AG09309 (cell line): ENCODE measurements around the gene NME9.

Experiments used
- DNase-seq: peaks from one replicate; pipeline ENCODE4 v3.0.0-alpha.2; 2010; ENCODE audit warnings: low read depth
- H3K4me3 ChIP-seq: 2 replicates; pipeline ENCODE4 v1.5.1; 2011; ENCODE audit warnings: mild to moderate bottlenecking, low read depth, low read length, moderate library complexity; ENCODE audit not compliant: control insufficient read depth
- TF ChIP-seq, protein P1 (sequence below): IDR thresholded peaks from 2 replicates; pipeline ENCODE4 v1.5.1; 2011; ENCODE audit warnings: mild to moderate bottlenecking, low read depth, low read length, inconsistent platforms; ENCODE audit not compliant: insufficient read depth, control insufficient read depth; ENCODE audit errors: missing control alignments

NME9 gene

DNA sequence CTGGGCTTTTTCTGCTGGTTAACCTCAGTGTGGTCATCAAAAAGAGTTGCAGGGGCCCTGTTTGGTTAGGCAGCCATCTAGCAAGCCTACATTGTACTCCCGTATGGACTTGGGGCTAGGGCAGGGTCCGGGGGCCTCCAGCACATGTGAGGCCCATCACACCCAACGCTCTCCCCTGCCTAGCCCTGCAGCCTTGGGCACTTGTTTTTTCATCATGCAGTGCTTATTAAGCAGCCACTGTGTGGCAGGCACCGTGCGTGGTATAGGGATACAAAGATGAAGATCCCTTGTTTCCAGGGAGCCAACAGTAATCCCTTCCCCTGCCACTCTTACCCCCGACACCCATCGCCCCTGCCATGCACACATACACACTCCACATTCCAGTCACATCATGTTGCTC, 32.9 kb upstream of the NME9 start:
- no peak for DNase-seq
- TF ChIP-seq, protein P1, sequence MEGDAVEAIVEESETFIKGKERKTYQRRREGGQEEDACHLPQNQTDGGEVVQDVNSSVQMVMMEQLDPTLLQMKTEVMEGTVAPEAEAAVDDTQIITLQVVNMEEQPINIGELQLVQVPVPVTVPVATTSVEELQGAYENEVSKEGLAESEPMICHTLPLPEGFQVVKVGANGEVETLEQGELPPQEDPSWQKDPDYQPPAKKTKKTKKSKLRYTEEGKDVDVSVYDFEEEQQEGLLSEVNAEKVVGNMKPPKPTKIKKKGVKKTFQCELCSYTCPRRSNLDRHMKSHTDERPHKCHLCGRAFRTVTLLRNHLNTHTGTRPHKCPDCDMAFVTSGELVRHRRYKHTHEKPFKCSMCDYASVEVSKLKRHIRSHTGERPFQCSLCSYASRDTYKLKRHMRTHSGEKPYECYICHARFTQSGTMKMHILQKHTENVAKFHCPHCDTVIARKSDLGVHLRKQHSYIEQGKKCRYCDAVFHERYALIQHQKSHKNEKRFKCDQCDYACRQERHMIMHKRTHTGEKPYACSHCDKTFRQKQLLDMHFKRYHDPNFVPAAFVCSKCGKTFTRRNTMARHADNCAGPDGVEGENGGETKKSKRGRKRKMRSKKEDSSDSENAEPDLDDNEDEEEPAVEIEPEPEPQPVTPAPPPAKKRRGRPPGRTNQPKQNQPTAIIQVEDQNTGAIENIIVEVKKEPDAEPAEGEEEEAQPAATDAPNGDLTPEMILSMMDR = no peak
- no peak overlapping the region for H3K4me3 ChIP-seq

DNA sequence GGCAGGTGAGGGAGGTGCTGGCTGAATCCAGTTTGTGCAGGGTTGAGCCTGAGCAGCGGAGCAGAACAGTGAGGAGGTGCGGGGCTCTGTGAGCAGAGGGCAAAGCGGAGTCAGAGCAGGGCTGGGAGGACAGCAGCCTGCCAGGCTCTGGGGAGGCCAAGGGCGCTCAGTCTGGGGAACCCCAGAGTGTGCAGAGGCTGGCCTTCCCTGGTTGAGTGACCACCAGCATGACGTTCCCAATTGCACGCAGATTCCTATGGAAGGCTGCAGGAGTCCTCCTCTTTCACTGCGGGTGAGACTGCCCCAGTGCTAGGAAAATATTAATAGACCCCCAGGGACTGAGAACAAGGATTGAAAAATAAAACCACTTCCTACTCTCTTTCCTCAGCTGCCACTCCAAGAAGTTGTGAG, 31.9 kb upstream of the NME9 start:
- no peak for DNase-seq
- TF ChIP-seq, protein P1 = no peak

DNA sequence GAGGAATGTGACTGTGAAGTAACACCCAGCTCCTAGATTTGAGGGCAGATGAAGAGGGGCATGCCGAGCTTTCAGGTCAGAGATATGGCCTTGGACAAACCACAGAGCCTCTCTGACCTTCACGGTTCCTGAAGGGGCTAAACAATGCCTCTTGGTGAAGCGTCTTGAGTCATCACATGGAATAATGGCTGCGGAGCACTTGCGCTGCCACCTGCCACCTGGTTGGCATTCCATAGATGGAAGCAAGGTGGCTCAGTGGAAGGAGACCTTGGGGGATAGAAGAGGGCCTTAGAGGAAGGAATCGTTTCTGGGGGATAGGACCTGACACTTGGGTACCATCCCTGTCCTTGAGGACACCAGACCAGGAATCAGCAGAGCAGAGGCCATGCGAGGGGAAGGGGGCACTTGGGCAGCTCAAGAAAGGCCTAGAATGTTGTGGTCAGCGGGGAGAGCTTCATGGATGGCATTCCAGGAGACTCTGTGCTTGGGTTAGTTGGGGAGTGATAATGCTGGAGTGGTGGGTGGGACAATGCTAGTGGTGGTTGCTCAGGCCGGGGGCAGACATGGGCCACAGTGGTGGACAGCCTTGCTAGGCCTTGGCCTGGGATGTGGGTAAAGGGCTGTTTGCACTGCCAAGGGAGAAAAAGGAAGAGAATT, 31.3 kb upstream of the NME9 start:
- DNase-seq = no peak
- TF ChIP-seq, protein P1 = no peak
- no peak overlapping the region for H3K4me3 ChIP-seq

More for the DNA sequence above, 31.9 kb upstream of the NME9 start:
- no peak overlapping the region for H3K4me3 ChIP-seq

DNA sequence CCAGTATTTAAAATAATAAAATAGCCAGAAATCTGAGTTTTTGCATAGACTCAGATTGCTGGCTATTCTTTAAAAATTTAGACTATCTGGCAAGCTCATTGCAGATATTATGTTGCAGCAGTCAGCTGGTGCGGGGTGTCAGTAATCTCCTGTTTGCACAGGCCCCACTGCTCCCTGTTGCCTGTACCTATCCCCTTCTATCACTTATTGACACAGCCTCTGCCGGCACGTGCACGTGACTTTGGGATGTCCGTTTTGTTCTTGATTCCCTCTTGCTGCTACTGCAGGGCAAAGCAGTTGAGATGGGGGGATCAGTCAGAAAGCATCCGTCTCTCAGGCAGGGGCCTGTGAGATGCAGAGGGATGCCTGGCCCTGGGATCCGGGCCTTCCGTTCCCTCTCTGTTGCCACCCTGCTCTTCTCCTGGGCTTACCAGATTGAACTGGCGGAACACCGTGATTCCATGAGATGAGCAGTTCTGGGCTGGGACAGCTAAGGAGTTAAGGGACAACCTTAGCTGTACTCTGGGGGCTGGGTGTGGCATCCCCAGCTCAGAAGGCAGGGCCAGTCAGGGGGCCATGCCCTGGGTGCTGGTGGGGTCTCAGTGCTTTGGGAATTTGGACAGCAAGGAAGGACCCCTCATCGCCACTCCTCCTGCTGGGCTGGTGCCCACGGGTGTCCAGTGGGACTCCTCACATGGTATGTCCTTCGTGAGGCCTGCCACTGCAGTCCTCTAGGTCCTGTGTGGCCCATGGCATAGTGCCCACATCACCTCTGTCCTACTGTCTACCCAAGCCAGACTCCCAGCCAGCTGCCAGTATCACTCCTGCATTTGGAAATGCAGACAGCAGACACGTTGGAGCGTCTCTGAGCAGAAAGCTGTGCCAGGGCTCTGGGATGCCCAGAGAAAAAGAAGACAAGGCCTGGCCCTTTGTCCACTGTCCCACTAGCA, 30.5 kb upstream of the NME9 start:
- H3K4me3 ChIP-seq = no peak overlapping the region
- no peak for DNase-seq
- TF ChIP-seq, protein P1 = no peak

DNA sequence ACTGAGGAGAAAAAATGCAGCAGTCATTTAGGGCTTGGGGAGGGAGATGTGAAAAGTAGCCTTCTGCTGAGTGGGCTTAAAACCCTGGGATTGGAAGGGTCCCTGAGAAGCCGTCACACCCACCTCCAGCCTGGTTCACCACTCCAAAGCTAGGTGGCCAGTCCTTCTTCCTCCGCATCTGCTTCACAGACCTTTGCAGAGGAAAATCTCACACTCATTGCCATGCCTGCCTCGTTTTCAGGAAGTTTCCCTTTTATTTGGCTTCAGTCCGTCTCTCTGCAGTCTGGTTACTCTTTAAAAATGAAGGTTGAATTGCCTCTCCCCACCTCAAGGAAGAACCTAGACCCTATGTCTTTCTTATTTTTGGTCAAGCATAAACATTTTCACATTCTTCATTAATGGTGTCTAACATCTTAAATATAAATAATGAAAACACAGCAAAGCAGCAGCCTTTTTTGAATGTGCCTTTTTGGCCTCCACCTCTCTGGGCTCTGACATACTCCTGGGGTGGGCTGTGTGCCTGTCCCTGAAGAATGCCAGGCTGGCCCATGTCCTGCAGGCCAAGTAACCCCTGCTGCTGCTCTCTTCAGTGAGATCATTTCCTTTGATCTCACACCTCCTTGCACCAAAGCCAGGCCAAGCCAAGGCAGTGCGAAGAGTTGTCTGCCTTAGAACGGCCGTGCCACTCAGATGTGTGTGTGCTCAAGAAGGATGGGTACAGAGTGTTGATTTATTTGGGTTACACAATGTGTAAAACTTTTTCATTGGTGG, 29.7 kb upstream of the NME9 start:
- TF ChIP-seq, protein P1 = no peak
- DNase-seq = no peak
- no peak overlapping the region for H3K4me3 ChIP-seq

DNA sequence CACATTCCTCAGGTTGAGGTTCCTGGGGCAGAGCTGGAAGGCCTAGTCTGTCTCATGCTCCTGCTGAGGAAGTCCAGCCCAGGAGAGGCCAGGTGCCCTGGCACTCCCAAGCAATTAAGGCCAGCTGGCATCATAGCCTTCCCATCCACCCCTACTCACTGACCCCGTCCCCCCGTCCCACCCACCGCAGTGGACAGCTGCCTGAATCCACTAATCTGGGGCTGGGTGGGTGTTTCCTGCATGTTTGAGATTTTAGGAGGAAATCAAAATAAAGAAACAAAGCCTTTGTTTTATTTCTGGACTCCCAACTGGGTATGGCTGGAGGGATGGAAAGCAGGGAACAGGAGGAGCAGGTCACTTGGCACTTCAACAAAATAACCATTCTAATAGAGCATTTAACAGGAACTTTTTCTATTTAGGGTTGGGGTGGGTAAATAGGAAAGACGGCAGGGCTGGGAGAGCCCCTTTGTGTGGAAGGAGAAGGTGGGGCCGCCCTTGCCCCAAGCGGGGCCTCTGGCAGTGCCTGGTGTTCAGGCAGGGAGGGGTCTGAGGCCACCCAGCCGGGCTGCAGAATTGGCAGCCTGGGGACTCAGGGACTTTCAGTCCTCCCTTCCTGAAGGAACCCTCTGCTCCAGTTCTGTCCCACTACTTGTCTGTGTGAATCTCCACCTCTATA, 27.2 kb upstream of the NME9 start:
- H3K4me3 ChIP-seq = no peak overlapping the region
- TF ChIP-seq, protein P1 = no peak
- no peak for DNase-seq
